Left ventricle myocardium inferior (tissue), 1 donor: ENCODE measurements around the gene TMX3. TPM values are rescaled to one million over a fixed set of nuclear protein-coding genes. Genes with fewer than 3 reads are reported as not detected.

Experiments used
- DNase-seq: peaks from one replicate; pipeline ENCODE4 v3.0.0-alpha.2; 2020
- H3K27ac ChIP-seq: fragments of 200-600 bp; replicated peaks from 2 replicates; pipeline ENCODE4 v1.8.0; 2021
- H3K27me3 ChIP-seq: fragments of 200-600 bp; 2 replicates; pipeline ENCODE4 v1.8.0; 2021; ENCODE audit warnings: low read depth
- H3K36me3 ChIP-seq: fragments of 200-600 bp; 2 replicates; pipeline ENCODE4 v1.8.0; 2021
- H3K4me1 ChIP-seq: fragments of 200-600 bp; 2 replicates; pipeline ENCODE4 v1.8.0; 2021
- H3K4me3 ChIP-seq: fragments of 200-600 bp; 2 replicates; pipeline ENCODE4 v1.8.0; 2021; ENCODE audit warnings: mild to moderate bottlenecking, moderate library complexity
- H3K9me3 ChIP-seq: fragments of 200-600 bp; replicated peaks from 2 replicates; pipeline ENCODE4 v1.8.0; 2021
- intact Hi-C: fragments of 100-400 bp; cut with micrococcal nuclease; formaldehyde crosslinking; loops from one replicate; pipeline ENCODE4 v1.11.0; 2022
- total RNA-seq: library from RNA; stranded (reverse); fragmentation: NEBNext Ultra II Directional; extraction: Animal tissue kit (Norgen Biotek cat#: 25700); gene quantifications from one replicate; pipeline ENCODE4 v1.2.1, GENCODE V29; 2021
- TF ChIP-seq, protein P1 (sequence below): fragments of 200-600 bp; IDR thresholded peaks from 2 replicates; pipeline ENCODE4 v1.8.0; 2021; ENCODE audit warnings: antibody characterized with exemption, mild to moderate bottlenecking, borderline replicate concordance
- donor health status: DM: no; HTN: yes; CAD: no; lungs with severe emphysema.

TMX3 gene
- total RNA-seq, 1 donor from 2014 or later: 26.3 TPM

DNA sequence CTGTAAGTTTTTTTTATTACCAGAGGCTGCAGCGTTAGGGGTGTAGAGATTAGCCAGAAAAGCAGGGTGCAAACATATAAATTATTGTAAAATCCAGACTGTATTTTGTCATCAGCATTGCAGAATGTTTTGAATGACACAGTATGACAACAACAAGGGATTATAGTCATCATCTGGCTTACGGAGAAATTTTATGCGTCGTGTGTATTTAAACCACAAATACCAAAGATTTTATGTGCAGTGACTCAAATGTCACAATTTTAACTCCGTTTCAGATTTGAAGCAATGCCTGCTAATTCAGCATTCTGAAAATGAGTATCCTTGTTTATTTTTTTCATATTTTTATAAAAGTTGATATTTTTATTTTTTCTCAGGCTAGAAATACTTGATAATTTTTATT lies 19.4 kb upstream of the TMX3 start:
- intact Hi-C loops: no loop called here
- no peak for DNase-seq
- H3K4me1 ChIP-seq: peaks cover 6% of the 10 kb centered on the region
- no peak overlapping the region for H3K4me3 ChIP-seq
- H3K27me3 ChIP-seq: no peaks in the 10 kb centered on the region
- TF ChIP-seq, protein P1, sequence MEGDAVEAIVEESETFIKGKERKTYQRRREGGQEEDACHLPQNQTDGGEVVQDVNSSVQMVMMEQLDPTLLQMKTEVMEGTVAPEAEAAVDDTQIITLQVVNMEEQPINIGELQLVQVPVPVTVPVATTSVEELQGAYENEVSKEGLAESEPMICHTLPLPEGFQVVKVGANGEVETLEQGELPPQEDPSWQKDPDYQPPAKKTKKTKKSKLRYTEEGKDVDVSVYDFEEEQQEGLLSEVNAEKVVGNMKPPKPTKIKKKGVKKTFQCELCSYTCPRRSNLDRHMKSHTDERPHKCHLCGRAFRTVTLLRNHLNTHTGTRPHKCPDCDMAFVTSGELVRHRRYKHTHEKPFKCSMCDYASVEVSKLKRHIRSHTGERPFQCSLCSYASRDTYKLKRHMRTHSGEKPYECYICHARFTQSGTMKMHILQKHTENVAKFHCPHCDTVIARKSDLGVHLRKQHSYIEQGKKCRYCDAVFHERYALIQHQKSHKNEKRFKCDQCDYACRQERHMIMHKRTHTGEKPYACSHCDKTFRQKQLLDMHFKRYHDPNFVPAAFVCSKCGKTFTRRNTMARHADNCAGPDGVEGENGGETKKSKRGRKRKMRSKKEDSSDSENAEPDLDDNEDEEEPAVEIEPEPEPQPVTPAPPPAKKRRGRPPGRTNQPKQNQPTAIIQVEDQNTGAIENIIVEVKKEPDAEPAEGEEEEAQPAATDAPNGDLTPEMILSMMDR: no peak
- H3K9me3 ChIP-seq: no peaks in the 10 kb centered on the region
- H3K27ac ChIP-seq: no peak overlapping the region
- H3K36me3 ChIP-seq: no peaks in the 10 kb centered on the region

- Histone ChIP-seq H3K27ac (no peak overlapping the region), H3K9me3 (no peaks in the 10 kb centered on the region), H3K4me1 (peaks cover 6% of the 10 kb centered on the region), H3K36me3 (no peaks in the 10 kb centered on the region), H3K27me3 (no peaks in the 10 kb centered on the region), H3K4me3 (no peak overlapping the region)
- intact Hi-C loops: no loop called here
- TF ChIP-seq, protein P1: no peak
- DNase-seq: no peak
Measured at GRCh38 chr18:68733707-68734106, 18.8 kb upstream of the TMX3 start.

- Histone ChIP-seq H3K9me3 (no peaks in the 10 kb centered on the region), H3K4me1 (no peaks in the 10 kb centered on the region), H3K36me3 (no peaks in the 10 kb centered on the region), H3K27me3 (no peaks in the 10 kb centered on the region), H3K27ac (no peak overlapping the region), H3K4me3 (no peak overlapping the region)
- TF ChIP-seq, protein P1: no peak
- DNase-seq: no peak
- intact Hi-C loops: no loop called here
Measured at GRCh38 chr18:68728081-68728700, 13.3 kb upstream of the TMX3 start.

GRCh38 chr18:68727506-68727905 lies 12.6 kb upstream of the TMX3 start:
- TF ChIP-seq, protein P1: no peak
- no peaks in the 10 kb centered on the region for H3K27me3 ChIP-seq
- no peaks in the 10 kb centered on the region for H3K36me3 ChIP-seq
- H3K9me3 ChIP-seq: no peaks in the 10 kb centered on the region
- no peaks in the 10 kb centered on the region for H3K4me1 ChIP-seq
- intact Hi-C loops: no loop called here
- H3K4me3 ChIP-seq: no peak overlapping the region
- no peak overlapping the region for H3K27ac ChIP-seq
- DNase-seq: no peak

GRCh38 chr18:68725346-68725745 lies 10.4 kb upstream of the TMX3 start:
- intact Hi-C loops: no loop called here
- Histone ChIP-seq H3K4me1 (peaks cover 3% of the 10 kb centered on the region), H3K27ac (no peak overlapping the region), H3K4me3 (no peak overlapping the region), H3K27me3 (no peaks in the 10 kb centered on the region), H3K9me3 (no peaks in the 10 kb centered on the region), H3K36me3 (no peaks in the 10 kb centered on the region)
- TF ChIP-seq, protein P1: no peak
- no peak for DNase-seq
